GM23248 (cell line): Measurements from ENCODE around the gene PYDC2. TPM values are rescaled to one million over a fixed set of nuclear protein-coding genes. Genes with fewer than 3 reads are reported as not detected.

Experiments
- DNase-seq: peaks from one replicate; pipeline ENCODE4 v3.0.0-alpha.2; 2015
- H2AFZ ChIP-seq: fragments of 200-600 bp; sonication (generic); 2 replicates; pipeline ENCODE4 v1.6.1; 2016; ENCODE audit warnings: antibody characterized with exemption
- H3F3A ChIP-seq: fragments of 200-600 bp; sonication (generic); 2 replicates; pipeline ENCODE4 v1.6.1; 2016; ENCODE audit warnings: mild to moderate bottlenecking, antibody characterized with exemption, mixed run types; ENCODE audit not compliant: insufficient read depth
- H3K27ac ChIP-seq: fragments of 200-600 bp; sonication (generic); 2 replicates; pipeline ENCODE4 v1.5.1; 2016; ENCODE audit warnings: mild to moderate bottlenecking
- H3K27me3 ChIP-seq: fragments of 200-600 bp; sonication (generic); replicated peaks from 2 replicates; pipeline ENCODE4 v1.6.1; 2016; ENCODE audit warnings: mild to moderate bottlenecking; ENCODE audit not compliant: insufficient read depth
- H3K36me3 ChIP-seq: fragments of 200-600 bp; sonication (generic); 2 replicates; pipeline ENCODE4 v1.6.1; 2016; ENCODE audit warnings: low read depth, mild to moderate bottlenecking
- H3K4me1 ChIP-seq: fragments of 200-600 bp; sonication (generic); 2 replicates; pipeline ENCODE4 v1.6.1; 2016; ENCODE audit warnings: mild to moderate bottlenecking; ENCODE audit not compliant: insufficient read depth
- H3K4me2 ChIP-seq: fragments of 200-600 bp; sonication (generic); one replicate; pipeline ENCODE4 v1.6.1; 2016; ENCODE audit warnings: mild to moderate bottlenecking; ENCODE audit not compliant: unreplicated experiment
- H3K4me3 ChIP-seq: fragments of 200-600 bp; sonication (generic); 2 replicates; pipeline ENCODE4 v1.5.1; 2016; ENCODE audit warnings: mild to moderate bottlenecking
- H3K79me2 ChIP-seq: fragments of 200-600 bp; sonication (generic); 2 replicates; pipeline ENCODE4 v1.6.1; 2016; ENCODE audit warnings: mild to moderate bottlenecking; ENCODE audit not compliant: insufficient read depth
- H3K9ac ChIP-seq: fragments of 200-600 bp; sonication (generic); 2 replicates; pipeline ENCODE4 v1.6.1; 2016; ENCODE audit warnings: mild to moderate bottlenecking
- H3K9me2 ChIP-seq: fragments of 200-600 bp; sonication (generic); 2 replicates; pipeline ENCODE4 v1.6.1; 2016; ENCODE audit warnings: mixed run types, mild to moderate bottlenecking, moderate library complexity; ENCODE audit not compliant: insufficient read depth
- H3K9me3 ChIP-seq: fragments of 200-600 bp; sonication (generic); one replicate; pipeline ENCODE4 v1.6.1; 2017; ENCODE audit warnings: low read depth
- H4K20me1 ChIP-seq: fragments of 200-600 bp; sonication (generic); 2 replicates; pipeline ENCODE4 v1.6.0; 2016; ENCODE audit not compliant: insufficient read depth
- EZH2 ChIP-seq: fragments of 200-600 bp; sonication (generic); IDR thresholded peaks from 2 replicates; pipeline ENCODE4 v1.6.1; 2018; ENCODE audit warnings: antibody characterized with exemption, mild to moderate bottlenecking; ENCODE audit not compliant: insufficient read depth, poor library complexity, severe bottlenecking
- EZH2phosphoT487 ChIP-seq: fragments of 200-600 bp; sonication (generic); IDR thresholded peaks from 2 replicates; pipeline ENCODE4 v1.6.1; 2018; ENCODE audit warnings: antibody characterized with exemption, moderate library complexity, mild to moderate bottlenecking, low read depth; ENCODE audit not compliant: insufficient read depth
- WGBS, 2 experiments: methylation state at CpG; one replicate each; pipeline ENCODE4 v1.1.6; 2015 to 2017; ENCODE audit warnings: low lambda C conversion rate in 2 of 2, low coverage in 1 of 2; ENCODE audit errors: missing lambda C conversion rate in 2 of 2; 5-methylcytosine and 5-hydroxymethylcytosine counted together
- in situ Hi-C: fragments of 300-500 bp; cut with MboI; formaldehyde crosslinking; loops from 2 replicates; pipeline ENCODE4 v1.15.0; 2020
- polyA plus RNA-seq: library from polyadenylated mRNA; unstranded; fragments of >200 nt; fragmentation: Nextera tagmentation; extraction: Ambion mirVana; gene quantifications from 2 replicates; pipeline ENCODE4 v1.2.1, GENCODE V29; 2016
- total RNA-seq: library from RNA; depleted of rRNA; stranded (reverse); fragments of >200 nt; shearing (Covaris generic); gene quantifications from 2 replicates; pipeline ENCODE4 v1.2.3, GENCODE V29; 2014

Gene PYDC2
- total and polyA plus RNA-seq, 2 experiments from 2014 or later, result not detected

GRCh38 chr3:191434024-191434423 is 26.9 kb upstream of the PYDC2 start:
- H3K36me3 ChIP-seq, result no peaks in the 10 kb centered on the region
- no peak overlapping the region for H3K9ac ChIP-seq
- H3K4me2 ChIP-seq, result no peak overlapping the region
- 0% methylated on average over 1 of the region's 1 CpG for WGBS, 2 experiments
- H3K27ac ChIP-seq, result no peak overlapping the region
- H3K9me2 ChIP-seq, result no peaks in the 10 kb centered on the region
- no peaks in the 10 kb centered on the region for H3F3A ChIP-seq
- no peaks in the 10 kb centered on the region for H3K79me2 ChIP-seq
- no peaks in the 10 kb centered on the region for H4K20me1 ChIP-seq
- in situ Hi-C loops, result no loop called here
- H3K9me3 ChIP-seq, result no peaks in the 10 kb centered on the region
- H3K4me1 ChIP-seq, result no peaks in the 10 kb centered on the region
- no peak overlapping the region for H2AFZ ChIP-seq
- H3K4me3 ChIP-seq, result no peak overlapping the region
- TF ChIP-seq EZH2 (no peak), EZH2phosphoT487 (no peak)
- H3K27me3 ChIP-seq, result no peaks in the 10 kb centered on the region; the same call in none of the 2 replicates
- DNase-seq, result no peak

- no peak overlapping the region for H3K4me3 ChIP-seq
- TF ChIP-seq EZH2, result no peak
- no peak for TF ChIP-seq EZH2phosphoT487
- 1 to 2% methylated on average over 2 of the region's 2 CpGs for WGBS, 2 experiments
- no peaks in the 10 kb centered on the region for H3K36me3 ChIP-seq
- no peak overlapping the region for H3K27ac ChIP-seq
- H3K9ac ChIP-seq, result no peak overlapping the region
- H3K9me2 ChIP-seq, result no peaks in the 10 kb centered on the region
- DNase-seq, result no peak
- no peak overlapping the region for H3K4me2 ChIP-seq
- no peak overlapping the region for H2AFZ ChIP-seq
- no peaks in the 10 kb centered on the region for H4K20me1 ChIP-seq
- H3K27me3 ChIP-seq, result no peaks in the 10 kb centered on the region; the same call in none of the 2 replicates
- H3F3A ChIP-seq, result no peaks in the 10 kb centered on the region
- no peaks in the 10 kb centered on the region for H3K4me1 ChIP-seq
- in situ Hi-C loops, result no loop called here
- no peaks in the 10 kb centered on the region for H3K79me2 ChIP-seq
- no peaks in the 10 kb centered on the region for H3K9me3 ChIP-seq
Observed at GRCh38 chr3:191435981-191436380, 25.0 kb upstream of the PYDC2 start.

GRCh38 chr3:191438150-191438814 is 22.7 kb upstream of the PYDC2 start:
- Histone ChIP-seq H3K4me3 (no peak overlapping the region), H3K27me3 (no peaks in the 10 kb centered on the region; the same call in none of the 2 replicates), H2AFZ (no peak overlapping the region), H3K9ac (no peak overlapping the region), H3K4me2 (no peak overlapping the region), H3K4me1 (no peaks in the 10 kb centered on the region), H3K27ac (no peak overlapping the region), H3K9me2 (no peaks in the 10 kb centered on the region), H3K79me2 (no peaks in the 10 kb centered on the region), H3K9me3 (no peaks in the 10 kb centered on the region), H3F3A (no peaks in the 10 kb centered on the region), H3K36me3 (no peaks in the 10 kb centered on the region), H4K20me1 (no peaks in the 10 kb centered on the region)
- 10% methylated on average over 2 of the region's 2 CpGs for WGBS, 2 experiments
- in situ Hi-C loops, result no loop called here
- DNase-seq, result no peak
- TF ChIP-seq EZH2phosphoT487 (no peak), EZH2 (no peak)

GRCh38 chr3:191440532-191440931 is 20.4 kb upstream of the PYDC2 start:
- no peaks in the 10 kb centered on the region for H3F3A ChIP-seq
- WGBS, 2 experiments, result 36 to 45% methylated on average over 4 of the region's 4 CpGs
- H3K9me3 ChIP-seq, result no peaks in the 10 kb centered on the region
- no peaks in the 10 kb centered on the region for H3K9me2 ChIP-seq
- no peak overlapping the region for H3K9ac ChIP-seq
- H4K20me1 ChIP-seq, result no peaks in the 10 kb centered on the region
- no peak overlapping the region for H3K4me3 ChIP-seq
- in situ Hi-C loops, result no loop called here
- no peak for DNase-seq
- no peak overlapping the region for H3K27ac ChIP-seq
- TF ChIP-seq EZH2phosphoT487 (no peak), EZH2 (no peak)
- H3K27me3 ChIP-seq, result no peaks in the 10 kb centered on the region; the same call in none of the 2 replicates
- no peaks in the 10 kb centered on the region for H3K4me1 ChIP-seq
- H3K79me2 ChIP-seq, result no peaks in the 10 kb centered on the region
- H3K36me3 ChIP-seq, result no peaks in the 10 kb centered on the region
- no peak overlapping the region for H3K4me2 ChIP-seq
- H2AFZ ChIP-seq, result no peak overlapping the region

- Histone ChIP-seq H3K9ac (no peak overlapping the region), H3K9me2 (no peaks in the 10 kb centered on the region), H3F3A (no peaks in the 10 kb centered on the region), H3K4me3 (no peak overlapping the region), H3K27me3 (no peaks in the 10 kb centered on the region; the same call in none of the 2 replicates), H3K36me3 (no peaks in the 10 kb centered on the region), H3K4me1 (no peaks in the 10 kb centered on the region), H3K9me3 (no peaks in the 10 kb centered on the region), H3K4me2 (no peak overlapping the region), H4K20me1 (no peaks in the 10 kb centered on the region), H3K27ac (no peak overlapping the region), H3K79me2 (no peaks in the 10 kb centered on the region), H2AFZ (no peak overlapping the region)
- no peak for DNase-seq
- WGBS, 2 experiments, result 28 to 39% methylated on average over 2 of the region's 2 CpGs
- in situ Hi-C loops, result no loop called here
- TF ChIP-seq EZH2phosphoT487 (no peak), EZH2 (no peak)
Observed at GRCh38 chr3:191441687-191442086, 19.3 kb upstream of the PYDC2 start.
